PC-3 (cell line): ENCODE results near the gene EYS.

Experiments used
- CTCF ChIP-seq: fragments of 300-600 bp; sonication (generic); conservative IDR thresholded peaks from 2 replicates; pipeline ENCODE4 v1.5.1; 2017; ENCODE audit warnings: antibody characterized with exemption, low read depth, mild to moderate bottlenecking, low read length
- EZH2 ChIP-seq: fragments of 300-600 bp; sonication (generic); IDR thresholded peaks from one replicate; pipeline ENCODE4 v1.6.1; 2017; ENCODE audit warnings: antibody characterized with exemption, mild to moderate bottlenecking, low read length; ENCODE audit not compliant: unreplicated experiment
- EZH2phosphoT487 ChIP-seq: fragments of 300-600 bp; sonication (generic); IDR thresholded peaks from 2 replicates; pipeline ENCODE4 v1.6.1; 2018; ENCODE audit warnings: mild to moderate bottlenecking, antibody characterized with exemption, low read length, borderline replicate concordance

GRCh38 chr6:63805808-63806572, 1901.0 kb downstream of the EYS start:
- TF ChIP-seq CTCF, result no peak
- TF ChIP-seq EZH2phosphoT487, result no peak
- TF ChIP-seq EZH2, result no peak
